GM23338 (cell line): ENCODE data around the gene TMEM127. TPM values are rescaled to one million over a fixed set of nuclear protein-coding genes. Genes with fewer than 3 reads are reported as not detected.

Source experiments
- ATAC-seq: fragments of 200-7000 bp; cut with Tn5 transposase; 3 replicates; pipeline ENCODE4 v1.9.1; 2020
- DNase-seq: peaks from one replicate; pipeline ENCODE4 v3.0.0-alpha.2; 2015; ENCODE audit warnings: low spot score
- H2AFZ ChIP-seq: fragments of 200-600 bp; sonication (generic); 2 replicates; pipeline ENCODE4 v1.8.0; 2016; ENCODE audit warnings: antibody characterized with exemption, mild to moderate bottlenecking, moderate library complexity
- H3F3A ChIP-seq: fragments of 200-600 bp; sonication (generic); replicated peaks from 2 replicates; pipeline ENCODE4 v1.8.0; 2017; ENCODE audit warnings: antibody characterized with exemption, mixed run types, low read depth
- H3K27ac ChIP-seq: fragments of 200-600 bp; sonication (generic); 2 replicates; pipeline ENCODE4 v1.6.1; 2016; ENCODE audit warnings: low read depth
- H3K27me3 ChIP-seq: fragments of 200-600 bp; sonication (generic); 2 replicates; pipeline ENCODE4 v1.8.0; 2016; ENCODE audit warnings: mild to moderate bottlenecking, mixed run types, moderate library complexity; ENCODE audit not compliant: insufficient read depth
- H3K36me3 ChIP-seq: fragments of 200-600 bp; sonication (generic); 2 replicates; pipeline ENCODE4 v1.8.0; 2016; ENCODE audit warnings: mild to moderate bottlenecking; ENCODE audit not compliant: insufficient read depth
- H3K4me1 ChIP-seq: fragments of 200-600 bp; sonication (generic); 2 replicates; pipeline ENCODE4 v1.8.0; 2016; ENCODE audit warnings: mild to moderate bottlenecking, moderate library complexity; ENCODE audit not compliant: insufficient read depth
- H3K4me2 ChIP-seq: fragments of 200-600 bp; sonication (generic); 2 replicates; pipeline ENCODE4 v1.7.1; 2017; ENCODE audit warnings: mixed run types
- H3K4me3 ChIP-seq: fragments of 200-600 bp; sonication (generic); 2 replicates; pipeline ENCODE4 v1.6.1; 2016; ENCODE audit warnings: mixed run types
- H3K79me2 ChIP-seq: fragments of 200-600 bp; sonication (generic); replicated peaks from 2 replicates; pipeline ENCODE4 v1.8.0; 2017; ENCODE audit warnings: mild to moderate bottlenecking; ENCODE audit not compliant: insufficient read depth
- H3K9me2 ChIP-seq: fragments of 200-600 bp; sonication (generic); 2 replicates; pipeline ENCODE4 v1.8.0; 2017; ENCODE audit not compliant: insufficient read depth
- H4K20me1 ChIP-seq: fragments of 200-600 bp; sonication (generic); replicated peaks from 2 replicates; pipeline ENCODE4 v1.8.0; 2017; ENCODE audit warnings: mild to moderate bottlenecking; ENCODE audit not compliant: insufficient read depth
- H3K27ac Mint-ChIP-seq: 2 replicates; pipeline ENCODE4 v1.8.0; 2020; ENCODE audit warnings: inconsistent platforms, mild to moderate bottlenecking, moderate library complexity, mixed read lengths
- H3K27me3 Mint-ChIP-seq: 3 replicates; pipeline ENCODE4 v1.8.0; 2022; ENCODE audit warnings: low read depth, mild to moderate bottlenecking, moderate library complexity, mixed read lengths, inconsistent platforms; ENCODE audit not compliant: insufficient read depth, poor library complexity
- H3K36me3 Mint-ChIP-seq: 3 replicates; pipeline ENCODE4 v1.8.0; 2021; ENCODE audit warnings: low read depth, mild to moderate bottlenecking, inconsistent platforms, moderate library complexity, mixed read lengths
- H3K4me1 Mint-ChIP-seq: 3 replicates; pipeline ENCODE4 v1.8.0; 2020; ENCODE audit warnings: mild to moderate bottlenecking, inconsistent platforms, mixed read lengths
- H3K4me3 Mint-ChIP-seq: 3 replicates; pipeline ENCODE4 v1.8.0; 2021; ENCODE audit warnings: moderate library complexity, mild to moderate bottlenecking, inconsistent platforms, mixed read lengths
- H3K9me3 Mint-ChIP-seq: 3 replicates; pipeline ENCODE4 v1.8.0; 2020; ENCODE audit warnings: moderate library complexity, mild to moderate bottlenecking, inconsistent platforms, mixed read lengths
- CREB1 ChIP-seq: fragments of 250-450 bp; sonication (Bioruptor Pico); IDR thresholded peaks from 2 replicates; pipeline ENCODE4 v1.5.0; 2020; ENCODE audit warnings: low read depth, mild to moderate bottlenecking, moderate library complexity
- ETS1 ChIP-seq: IDR thresholded peaks from 2 replicates; pipeline ENCODE4 v1.6.1; 2016; ENCODE audit warnings: antibody characterized with exemption
- EZH2 ChIP-seq: fragments of 200-600 bp; sonication (generic); IDR thresholded peaks from one replicate; pipeline ENCODE4 v1.8.0; 2017; ENCODE audit warnings: antibody characterized with exemption, mild to moderate bottlenecking, low read depth; ENCODE audit not compliant: unreplicated experiment
- JUNB ChIP-seq: IDR thresholded peaks from one replicate; pipeline ENCODE4 v1.6.1; 2016; ENCODE audit warnings: antibody characterized with exemption; ENCODE audit not compliant: unreplicated experiment
- NANOG ChIP-seq: IDR thresholded peaks from 2 replicates; pipeline ENCODE4 v1.6.1; 2016; ENCODE audit warnings: antibody characterized with exemption, borderline replicate concordance
- POLR2AphosphoS5 ChIP-seq: IDR thresholded peaks from 2 replicates; pipeline ENCODE4 v1.6.1; 2016; ENCODE audit warnings: antibody characterized with exemption, low read depth
- STAT1 ChIP-seq: IDR thresholded peaks from one replicate; pipeline ENCODE4 v1.6.1; 2016; ENCODE audit warnings: antibody characterized with exemption; ENCODE audit not compliant: unreplicated experiment
- ZNF114 ChIP-seq: fragments of 250-450 bp; sonication (Bioruptor Pico); IDR thresholded peaks from 2 replicates; pipeline ENCODE4 v1.5.0; 2020; ENCODE audit warnings: mild to moderate bottlenecking, moderate library complexity
- ZNF331 ChIP-seq: fragments of 250-450 bp; sonication (Bioruptor Pico); IDR thresholded peaks from 2 replicates; pipeline ENCODE4 v1.5.0; 2020; ENCODE audit warnings: low read depth, mild to moderate bottlenecking, moderate library complexity
- polyA plus RNA-seq: library from polyadenylated mRNA; unstranded; fragments of >200 nt; fragmentation: Nextera tagmentation; extraction: Ambion mirVana; gene quantifications from 2 replicates; pipeline ENCODE4 v1.2.1, GENCODE V29; 2016
- total RNA-seq: library from RNA; depleted of rRNA; stranded (reverse); fragments of >200 nt; shearing (Covaris generic); gene quantifications from 2 replicates; pipeline ENCODE4 v1.2.3, GENCODE V29; 2014
- TF ChIP-seq, protein P1 (sequence below), 2 experiments: fragments of 200-600 bp in 1 of 2; sonication (generic) in 1 of 2; conservative IDR thresholded peaks; 2 replicates each; pipeline versions ENCODE4 v1.5.1 to v1.6.1; 2016 to 2017; ENCODE audit warnings: antibody characterized with exemption in 2 of 2, low read depth in 2 of 2, mild to moderate bottlenecking in 2 of 2, moderate library complexity in 1 of 2
- TF ChIP-seq, protein P2 (sequence below): IDR thresholded peaks from one replicate; pipeline ENCODE4 v1.6.1; 2018; ENCODE audit warnings: antibody characterized with exemption; ENCODE audit not compliant: unreplicated experiment

Gene TMEM127
- total and polyA plus RNA-seq, 2 experiments from 2014 or later, result 4.9 to 19.9 TPM

DNA sequence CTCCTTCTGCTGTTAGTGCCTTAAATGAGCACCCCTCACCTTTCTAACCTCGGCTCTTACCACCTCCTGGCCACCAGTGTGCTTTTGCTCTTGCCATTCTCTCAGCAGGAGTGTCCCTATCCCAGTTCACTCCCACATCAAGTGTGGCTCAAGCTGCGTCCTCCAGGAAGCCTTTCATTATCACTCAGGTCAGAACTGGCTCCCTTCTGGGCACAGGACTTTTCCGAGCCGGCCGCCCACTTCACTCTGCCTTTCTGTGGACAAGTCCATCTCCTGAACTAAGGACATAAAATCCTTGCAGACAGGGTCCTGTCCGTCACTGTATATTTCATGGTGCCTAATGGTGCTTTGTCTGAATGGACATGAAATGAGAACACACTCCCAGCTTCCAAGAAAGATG is 15.6 kb downstream of the TMEM127 start:
- Histone ChIP-seq H3K36me3 (peaks cover 3% of the 10 kb centered on the region; the same call in 1 of the 2 replicates), H3K4me3 (no peak overlapping the region), H3K9me2 (no peaks in the 10 kb centered on the region), H3K27ac (no peak overlapping the region), H3K4me2 (no peak overlapping the region), H3K27me3 (no peaks in the 10 kb centered on the region), H3K4me1 (no peaks in the 10 kb centered on the region), H2AFZ (no peak overlapping the region), H3F3A (no peaks in the 10 kb centered on the region), H4K20me1 (no peaks in the 10 kb centered on the region), H3K79me2 (no peaks in the 10 kb centered on the region)
- H3K9me3 Mint-ChIP-seq, result no peaks in the 10 kb centered on the region; the same call in 1 of the 3 replicates
- no peak for DNase-seq
- H3K36me3 Mint-ChIP-seq, result peaks cover 24% of the 10 kb centered on the region
- no peak overlapping the region for H3K4me3 Mint-ChIP-seq
- TF ChIP-seq, protein P1, sequence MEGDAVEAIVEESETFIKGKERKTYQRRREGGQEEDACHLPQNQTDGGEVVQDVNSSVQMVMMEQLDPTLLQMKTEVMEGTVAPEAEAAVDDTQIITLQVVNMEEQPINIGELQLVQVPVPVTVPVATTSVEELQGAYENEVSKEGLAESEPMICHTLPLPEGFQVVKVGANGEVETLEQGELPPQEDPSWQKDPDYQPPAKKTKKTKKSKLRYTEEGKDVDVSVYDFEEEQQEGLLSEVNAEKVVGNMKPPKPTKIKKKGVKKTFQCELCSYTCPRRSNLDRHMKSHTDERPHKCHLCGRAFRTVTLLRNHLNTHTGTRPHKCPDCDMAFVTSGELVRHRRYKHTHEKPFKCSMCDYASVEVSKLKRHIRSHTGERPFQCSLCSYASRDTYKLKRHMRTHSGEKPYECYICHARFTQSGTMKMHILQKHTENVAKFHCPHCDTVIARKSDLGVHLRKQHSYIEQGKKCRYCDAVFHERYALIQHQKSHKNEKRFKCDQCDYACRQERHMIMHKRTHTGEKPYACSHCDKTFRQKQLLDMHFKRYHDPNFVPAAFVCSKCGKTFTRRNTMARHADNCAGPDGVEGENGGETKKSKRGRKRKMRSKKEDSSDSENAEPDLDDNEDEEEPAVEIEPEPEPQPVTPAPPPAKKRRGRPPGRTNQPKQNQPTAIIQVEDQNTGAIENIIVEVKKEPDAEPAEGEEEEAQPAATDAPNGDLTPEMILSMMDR (conservative IDR thresholded peaks at IDR 0.05; ENCODE audit: low read depth in 2 of 2), result no peak
- no peak for TF ChIP-seq POLR2AphosphoS5
- H3K4me1 Mint-ChIP-seq, result peaks cover 3% of the 10 kb centered on the region; the same call in 1 of the 3 replicates
- peaks cover 4% of the 10 kb centered on the region for H3K27me3 Mint-ChIP-seq
- H3K27ac Mint-ChIP-seq, result no peak overlapping the region
- ATAC-seq, result no peak

GRCh38 chr2:96249654-96250053 is 16.1 kb downstream of the TMEM127 start:
- H2AFZ ChIP-seq, result no peak overlapping the region
- peaks cover 3% of the 10 kb centered on the region; the same call in 1 of the 3 replicates for H3K4me1 Mint-ChIP-seq
- H3K27ac ChIP-seq, result no peak overlapping the region
- H3K4me3 ChIP-seq, result no peak overlapping the region
- DNase-seq, result no peak
- H3K79me2 ChIP-seq, result no peaks in the 10 kb centered on the region
- H3F3A ChIP-seq, result no peaks in the 10 kb centered on the region
- H3K4me2 ChIP-seq, result no peak overlapping the region
- H3K36me3 Mint-ChIP-seq, result peaks cover 24% of the 10 kb centered on the region
- H3K4me3 Mint-ChIP-seq, result no peak overlapping the region
- H4K20me1 ChIP-seq, result no peaks in the 10 kb centered on the region
- H3K36me3 ChIP-seq, result no peaks in the 10 kb centered on the region
- peaks cover 4% of the 10 kb centered on the region for H3K27me3 Mint-ChIP-seq
- no peaks in the 10 kb centered on the region for H3K9me2 ChIP-seq
- no peaks in the 10 kb centered on the region; the same call in 1 of the 3 replicates for H3K9me3 Mint-ChIP-seq
- 0 out of 2 replicates have a peak overlapping the region, but pooled peaks have one; percentile 21 for H3K27ac Mint-ChIP-seq
- no peak for ATAC-seq
- no peaks in the 10 kb centered on the region for H3K4me1 ChIP-seq
- H3K27me3 ChIP-seq, result no peaks in the 10 kb centered on the region
- TF ChIP-seq, protein P2, sequence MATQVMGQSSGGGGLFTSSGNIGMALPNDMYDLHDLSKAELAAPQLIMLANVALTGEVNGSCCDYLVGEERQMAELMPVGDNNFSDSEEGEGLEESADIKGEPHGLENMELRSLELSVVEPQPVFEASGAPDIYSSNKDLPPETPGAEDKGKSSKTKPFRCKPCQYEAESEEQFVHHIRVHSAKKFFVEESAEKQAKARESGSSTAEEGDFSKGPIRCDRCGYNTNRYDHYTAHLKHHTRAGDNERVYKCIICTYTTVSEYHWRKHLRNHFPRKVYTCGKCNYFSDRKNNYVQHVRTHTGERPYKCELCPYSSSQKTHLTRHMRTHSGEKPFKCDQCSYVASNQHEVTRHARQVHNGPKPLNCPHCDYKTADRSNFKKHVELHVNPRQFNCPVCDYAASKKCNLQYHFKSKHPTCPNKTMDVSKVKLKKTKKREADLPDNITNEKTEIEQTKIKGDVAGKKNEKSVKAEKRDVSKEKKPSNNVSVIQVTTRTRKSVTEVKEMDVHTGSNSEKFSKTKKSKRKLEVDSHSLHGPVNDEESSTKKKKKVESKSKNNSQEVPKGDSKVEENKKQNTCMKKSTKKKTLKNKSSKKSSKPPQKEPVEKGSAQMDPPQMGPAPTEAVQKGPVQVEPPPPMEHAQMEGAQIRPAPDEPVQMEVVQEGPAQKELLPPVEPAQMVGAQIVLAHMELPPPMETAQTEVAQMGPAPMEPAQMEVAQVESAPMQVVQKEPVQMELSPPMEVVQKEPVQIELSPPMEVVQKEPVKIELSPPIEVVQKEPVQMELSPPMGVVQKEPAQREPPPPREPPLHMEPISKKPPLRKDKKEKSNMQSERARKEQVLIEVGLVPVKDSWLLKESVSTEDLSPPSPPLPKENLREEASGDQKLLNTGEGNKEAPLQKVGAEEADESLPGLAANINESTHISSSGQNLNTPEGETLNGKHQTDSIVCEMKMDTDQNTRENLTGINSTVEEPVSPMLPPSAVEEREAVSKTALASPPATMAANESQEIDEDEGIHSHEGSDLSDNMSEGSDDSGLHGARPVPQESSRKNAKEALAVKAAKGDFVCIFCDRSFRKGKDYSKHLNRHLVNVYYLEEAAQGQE, result no peak
- no peak for TF ChIP-seq JUNB
- TF ChIP-seq ETS1, result no peak
- TF ChIP-seq, protein P1 (conservative IDR thresholded peaks at IDR 0.05; ENCODE audit: low read depth in 2 of 2), result no peak
- no peak for TF ChIP-seq STAT1
- TF ChIP-seq EZH2, result no peak
- no peak for TF ChIP-seq CREB1 (CRISPR knock-in tag)
- no peak for TF ChIP-seq NANOG
- TF ChIP-seq ZNF114 (CRISPR knock-in tag), result no peak
- no peak for TF ChIP-seq ZNF331 (CRISPR knock-in tag)
